LNCAP (cell line): ENCODE results near the gene PPIF.

ENCODE experiments used
- TF ChIP-seq, protein P1 (sequence below): fragments of 450-650 bp; IDR thresholded peaks from 2 replicates; pipeline ENCODE4 v1.5.1; 2017; ENCODE audit warnings: mild to moderate bottlenecking

Gene PPIF

DNA sequence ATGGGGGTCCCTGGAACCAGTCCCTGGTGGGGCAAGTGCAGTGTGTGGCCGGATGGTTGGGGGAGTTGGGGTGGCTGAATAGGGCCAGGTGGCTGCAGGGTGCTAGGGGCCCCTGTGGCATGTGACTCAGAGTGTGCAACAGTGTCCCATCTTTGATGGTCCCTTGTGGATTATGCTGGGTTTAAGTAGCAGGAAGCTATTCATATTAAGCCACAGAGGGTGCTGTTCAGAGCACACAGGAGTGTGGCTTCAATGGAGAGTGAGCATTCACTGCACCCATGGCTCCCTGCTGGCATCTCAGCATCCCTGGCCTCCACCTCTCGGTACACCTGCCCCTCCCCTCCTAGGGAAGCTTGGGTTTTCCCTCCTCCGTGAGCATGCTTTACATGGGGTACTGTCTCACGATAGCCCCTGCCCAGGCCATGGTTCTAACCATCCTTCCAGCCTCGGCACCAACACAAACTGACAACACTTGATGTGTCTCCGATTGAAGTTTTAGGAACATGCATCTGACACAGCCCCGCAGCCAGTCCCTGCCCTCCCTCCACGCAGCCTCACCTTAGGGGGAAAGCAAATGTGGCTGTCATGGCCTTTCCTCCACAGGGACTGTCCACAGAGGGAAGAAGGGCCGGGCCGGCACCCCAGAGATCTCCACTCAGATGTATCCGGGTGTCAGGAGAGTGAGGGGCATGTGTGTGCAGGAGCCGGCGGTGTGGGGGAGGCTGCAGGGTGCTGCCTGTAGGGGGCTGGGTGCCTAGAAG lies 30.4 kb upstream of the PPIF start:
- TF ChIP-seq, protein P1, sequence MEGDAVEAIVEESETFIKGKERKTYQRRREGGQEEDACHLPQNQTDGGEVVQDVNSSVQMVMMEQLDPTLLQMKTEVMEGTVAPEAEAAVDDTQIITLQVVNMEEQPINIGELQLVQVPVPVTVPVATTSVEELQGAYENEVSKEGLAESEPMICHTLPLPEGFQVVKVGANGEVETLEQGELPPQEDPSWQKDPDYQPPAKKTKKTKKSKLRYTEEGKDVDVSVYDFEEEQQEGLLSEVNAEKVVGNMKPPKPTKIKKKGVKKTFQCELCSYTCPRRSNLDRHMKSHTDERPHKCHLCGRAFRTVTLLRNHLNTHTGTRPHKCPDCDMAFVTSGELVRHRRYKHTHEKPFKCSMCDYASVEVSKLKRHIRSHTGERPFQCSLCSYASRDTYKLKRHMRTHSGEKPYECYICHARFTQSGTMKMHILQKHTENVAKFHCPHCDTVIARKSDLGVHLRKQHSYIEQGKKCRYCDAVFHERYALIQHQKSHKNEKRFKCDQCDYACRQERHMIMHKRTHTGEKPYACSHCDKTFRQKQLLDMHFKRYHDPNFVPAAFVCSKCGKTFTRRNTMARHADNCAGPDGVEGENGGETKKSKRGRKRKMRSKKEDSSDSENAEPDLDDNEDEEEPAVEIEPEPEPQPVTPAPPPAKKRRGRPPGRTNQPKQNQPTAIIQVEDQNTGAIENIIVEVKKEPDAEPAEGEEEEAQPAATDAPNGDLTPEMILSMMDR, result no peak

DNA sequence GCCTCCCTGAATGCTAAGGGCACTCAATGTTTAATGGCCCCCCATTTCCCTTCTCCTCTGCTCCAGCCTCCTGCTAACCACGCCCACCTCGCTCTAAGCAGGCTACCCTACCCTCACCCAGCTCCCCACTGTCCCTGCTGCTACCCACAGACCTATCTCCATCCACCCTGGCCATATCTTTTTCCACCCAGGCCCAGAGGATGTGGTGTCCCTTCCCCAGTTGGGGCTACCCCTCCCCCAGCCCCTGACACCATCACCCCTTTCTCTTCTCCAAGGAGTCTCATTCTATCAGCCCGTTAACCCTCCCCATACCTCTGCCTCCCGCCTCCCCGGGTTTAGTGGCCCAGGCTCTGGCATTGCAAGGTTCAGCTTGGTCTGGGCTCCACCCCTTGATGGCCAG lies 28.9 kb upstream of the PPIF start:
- TF ChIP-seq, protein P1, result no peak

DNA sequence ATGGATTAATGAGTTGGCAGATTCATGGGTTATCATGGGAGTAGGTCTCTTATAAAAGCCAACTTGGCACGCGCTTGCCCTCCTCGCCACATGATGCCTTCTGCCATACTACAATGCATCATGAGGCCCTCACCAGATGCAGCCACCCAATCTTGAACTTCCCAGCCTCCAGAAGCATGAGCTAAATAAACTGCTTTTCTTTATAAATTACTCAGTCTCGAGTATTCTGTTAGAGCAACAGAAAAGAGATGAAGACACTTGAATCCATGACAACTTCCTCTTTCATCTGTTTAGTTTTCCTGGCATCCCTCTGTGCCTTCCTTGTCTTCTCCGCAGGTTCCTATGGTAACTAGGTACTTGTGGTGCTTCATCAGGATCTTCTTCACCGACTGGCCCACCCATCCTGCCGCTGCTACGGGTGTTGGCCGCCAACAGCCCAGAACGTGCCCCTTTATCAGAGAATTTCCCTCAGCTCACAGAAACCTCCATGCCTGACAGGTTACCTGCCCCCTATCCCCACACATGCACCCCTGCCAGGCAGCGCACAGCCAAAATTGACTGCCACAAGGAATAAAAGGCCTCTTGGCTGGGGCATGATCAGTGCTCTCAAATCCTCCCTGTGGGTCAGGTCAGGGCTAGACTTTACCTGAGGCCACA lies 28.0 kb upstream of the PPIF start:
- TF ChIP-seq, protein P1, result no peak

DNA sequence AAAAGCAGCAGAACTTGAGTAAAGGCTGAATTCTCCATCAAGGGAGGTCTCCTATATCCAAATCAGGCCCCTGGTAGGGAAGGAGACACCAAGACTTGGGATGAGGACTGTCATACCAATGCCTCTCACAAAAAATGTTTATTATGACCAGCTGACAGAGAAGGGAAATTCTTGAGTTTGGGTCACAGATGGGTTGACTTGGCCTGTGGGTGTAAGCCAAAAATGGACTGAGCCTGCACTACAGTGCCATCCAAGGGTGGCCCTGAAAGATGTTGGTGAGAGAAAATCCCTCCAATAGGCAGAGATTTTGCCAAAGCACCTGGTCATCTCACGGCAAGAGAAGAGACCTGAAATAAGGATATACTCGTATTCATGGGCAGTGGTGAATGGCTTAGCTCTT lies 27.0 kb upstream of the PPIF start:
- TF ChIP-seq, protein P1, result no peak

DNA sequence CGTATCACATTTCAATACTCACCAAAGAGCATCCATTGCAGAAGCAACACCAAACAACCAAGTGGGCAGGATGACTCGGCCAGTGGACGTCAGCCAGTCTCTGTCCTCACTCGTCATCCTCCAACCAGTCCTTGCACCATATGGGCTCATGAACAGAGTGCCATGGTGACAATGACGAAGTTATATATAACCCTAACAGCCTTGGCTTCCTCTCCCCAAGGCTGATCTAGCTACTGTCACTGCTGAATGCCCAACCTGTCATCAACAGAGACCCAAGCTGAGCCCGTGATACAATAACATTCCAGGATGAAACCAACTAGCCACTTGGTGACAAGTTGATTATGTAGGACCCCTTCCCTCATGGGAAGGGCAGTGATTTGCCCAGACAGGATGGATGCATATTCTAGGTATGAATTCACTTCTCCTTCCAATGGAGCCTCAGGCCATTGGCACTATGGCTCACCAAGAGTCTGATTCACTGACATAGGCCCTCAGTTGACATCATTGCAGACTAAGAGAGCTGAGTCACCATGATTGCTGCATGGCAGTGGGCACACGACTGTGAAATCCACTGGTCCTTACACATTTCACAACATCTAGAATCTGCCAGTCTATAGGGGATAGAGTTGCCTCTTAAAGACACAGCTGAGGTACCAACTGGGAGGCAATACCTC lies 26.3 kb upstream of the PPIF start:
- TF ChIP-seq, protein P1, result no peak

DNA sequence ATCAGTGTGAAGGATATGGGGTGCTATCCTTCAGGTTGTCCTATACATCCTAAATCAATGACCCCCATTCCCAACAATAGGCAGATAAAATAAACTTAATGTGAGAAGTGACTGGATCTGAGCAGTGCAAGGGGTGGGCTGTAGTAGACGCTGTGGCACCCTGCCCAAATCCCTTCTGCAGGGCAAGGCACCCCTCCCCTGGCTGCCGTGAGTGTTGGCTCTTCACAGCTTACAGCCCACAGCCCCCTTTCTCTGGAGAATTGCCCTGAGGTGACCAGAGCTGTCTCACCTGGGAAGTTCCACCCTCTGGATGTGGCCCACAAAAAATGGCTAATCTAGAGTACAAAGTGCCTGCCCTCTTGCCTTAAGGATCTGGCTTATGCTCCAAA lies 25.8 kb upstream of the PPIF start:
- TF ChIP-seq, protein P1, result no peak

DNA sequence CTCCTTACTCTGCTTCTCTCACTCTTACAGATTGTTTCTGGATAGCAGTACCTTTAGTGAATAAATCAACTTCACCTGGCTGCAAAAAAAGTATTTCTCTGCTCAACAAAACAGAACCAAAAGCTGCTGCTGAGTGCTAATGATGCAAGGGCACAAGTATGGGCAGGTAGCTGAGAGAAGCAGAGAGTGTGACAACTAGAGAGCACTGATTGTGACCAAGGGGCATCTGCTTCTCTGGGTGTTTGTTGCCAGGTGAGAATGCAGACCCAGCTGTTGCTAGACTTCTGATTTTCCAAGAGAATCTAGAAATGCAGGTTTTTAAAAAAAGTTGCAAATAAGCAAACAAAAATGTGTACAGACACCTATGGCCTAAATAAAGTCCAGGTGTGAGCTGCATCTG lies 25.3 kb upstream of the PPIF start:
- TF ChIP-seq, protein P1, result no peak
